K562 treated with DMSO at 1 percent for 24 hours (cell line): Measurements from ENCODE around the gene LYAR. TPM values are rescaled to one million over a fixed set of nuclear protein-coding genes. Genes with fewer than 3 reads are reported as not detected.

Experiments
- total RNA-seq: library from RNA; unstranded; fragments of 300-600 nt; gene quantifications from 2 replicates; pipeline ENCODE4 v1.2.3, GENCODE V29; 2022; ENCODE audit warnings: low read depth; ENCODE audit not compliant: insufficient read depth

LYAR gene
- 19.3 and 25.6 TPM in 2 replicates for total RNA-seq

GRCh38 chr4:4289941-4290850, at the start of gene LYAR, which contains the start of gene ZBTB49:
TSS of gene LYAR (minus strand) at chr4:4290154. CDS start at chr4:4283742, 6,412 bp downstream.
TSS of gene ZBTB49 (plus strand) at chr4:4290251. CDS start at chr4:4299946, 9,695 bp downstream.

GRCh38 chr4:4248029-4248884, 41.7 kb downstream of the LYAR start, which contains the start of gene TMEM128:
TSS of gene TMEM128 (minus strand) at chr4:4248223. CDS start at chr4:4248202, 21 bp downstream.

DNA sequence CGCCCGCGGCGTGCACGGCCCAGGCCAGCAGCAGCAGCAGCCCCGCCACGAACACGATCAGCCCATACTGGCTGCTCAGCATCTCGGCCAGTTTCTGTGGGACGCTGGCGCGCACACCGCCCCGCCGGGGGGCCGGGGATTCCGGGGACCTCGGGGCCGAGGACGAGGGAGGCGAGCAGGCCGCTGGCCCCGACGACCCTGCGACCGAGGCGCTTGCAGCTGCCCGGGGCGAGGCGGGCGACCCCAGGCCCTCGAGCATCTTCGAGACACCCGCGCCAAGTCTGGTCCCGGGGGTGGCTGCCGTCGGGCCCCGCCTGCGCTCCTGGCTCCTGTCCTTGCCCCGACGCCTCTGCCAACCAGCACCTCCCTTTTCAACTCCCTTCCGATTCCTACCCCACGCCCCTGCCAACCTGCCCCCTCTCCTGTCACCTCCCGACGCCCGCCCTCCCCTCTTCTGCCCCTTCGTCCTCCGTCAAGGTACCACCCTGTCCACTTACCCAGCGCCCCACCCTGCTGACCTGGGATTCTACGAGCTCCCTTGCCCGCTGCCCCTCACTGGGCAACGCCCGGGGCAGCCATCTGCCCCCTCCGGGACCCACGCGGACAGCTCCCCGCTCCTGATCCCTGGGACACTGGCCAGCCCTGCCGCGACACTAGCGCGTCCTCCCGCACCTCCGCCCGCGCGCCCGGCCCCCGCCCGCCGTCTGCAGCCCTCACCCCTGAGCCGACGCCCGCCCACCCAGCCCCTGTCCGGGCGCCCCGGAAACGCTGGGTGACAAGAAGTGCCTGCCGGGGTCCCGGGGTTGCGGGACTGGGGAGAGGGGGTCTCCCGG, 63.1 kb downstream of the LYAR start, which contains the start of gene OTOP1:
Gene OTOP1 (minus strand): TSS at position 324 of the 833 bp plus-strand sequence. CDS start 65 bp downstream, at position 259.

Other genes starting within 250 kb of the LYAR start
- not detected in 2 replicates for gene OTOP1, start 63.2 kb downstream of the LYAR start, total RNA-seq
- 10.2 and 12.2 TPM in 2 replicates for gene TMEM128, start 41.9 kb downstream of the LYAR start, total RNA-seq
- 1.7 and 3.5 TPM in 2 replicates for gene ZBTB49, start 97 bp upstream of the LYAR start, total RNA-seq
- gene NSG1, start 96.9 kb upstream of the LYAR start, total RNA-seq, result not detected in 2 replicates